HG02610 (cell line): ENCODE data around the gene RAPGEF2.

Experiments used
- ATAC-seq: cut with Tn5 transposase; IDR thresholded peaks from one replicate; pipeline ENCODE4 v1.9.1; 2021; ENCODE audit warnings: mild to moderate bottlenecking, moderate library complexity; ENCODE audit not compliant: unreplicated experiment

RAPGEF2 gene

GRCh38 chr4:159190651-159191050 is 87.8 kb downstream of the RAPGEF2 start:
- no peak for ATAC-seq

- ATAC-seq: no peak
Observed at GRCh38 chr4:159191989-159192388, 89.1 kb downstream of the RAPGEF2 start.

- ATAC-seq: no peak
Observed at GRCh38 chr4:159193046-159193620, 90.3 kb downstream of the RAPGEF2 start.

DNA sequence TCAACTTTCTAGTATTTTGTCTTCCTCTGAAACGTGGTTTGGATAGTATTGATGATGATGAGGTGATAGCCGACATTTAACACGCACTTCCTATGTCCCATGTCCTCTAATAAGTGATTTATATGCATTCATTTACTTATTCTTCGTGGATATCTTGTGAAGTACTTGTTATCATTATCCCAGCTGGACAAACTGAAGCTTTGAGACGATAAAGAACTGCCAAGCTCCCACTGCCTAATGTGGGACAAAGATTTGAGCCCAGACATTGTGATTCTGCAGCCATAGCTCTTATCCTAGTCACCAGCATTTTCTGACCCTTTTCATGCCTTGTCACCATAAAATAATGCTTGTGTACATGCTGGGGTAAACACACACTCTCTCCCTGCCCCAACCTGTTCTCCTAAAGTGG is 92.5 kb downstream of the RAPGEF2 start:
- no peak for ATAC-seq

DNA sequence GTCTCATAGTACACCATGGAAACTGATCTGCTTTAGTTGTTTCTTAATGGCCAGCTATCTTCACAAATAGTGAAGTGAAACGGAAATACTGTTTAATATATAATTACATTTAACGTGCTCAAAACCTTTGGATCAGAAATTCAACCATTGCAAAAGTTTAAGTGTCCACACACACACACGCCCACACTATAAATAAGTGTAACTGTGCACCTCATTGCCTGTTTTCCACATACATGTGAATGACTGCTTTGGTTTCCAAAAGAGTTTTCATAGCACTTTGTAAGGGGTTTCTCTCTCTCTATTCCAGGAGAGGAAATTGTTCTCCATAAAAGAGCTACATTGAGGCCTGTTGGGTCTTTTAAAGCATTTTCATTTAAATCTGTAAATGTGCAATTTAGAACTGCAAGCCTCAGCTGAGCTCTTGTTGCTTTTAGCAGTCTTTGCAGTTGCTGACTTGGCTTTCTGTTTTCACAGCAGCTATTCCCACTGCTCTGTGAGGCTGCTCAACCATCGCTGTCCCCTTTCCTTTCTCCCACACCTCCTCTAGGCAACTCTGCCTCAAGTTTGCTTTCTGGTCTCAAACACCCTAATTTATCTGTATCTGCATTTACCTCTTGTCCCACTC is 94.5 kb downstream of the RAPGEF2 start:
- no peak for ATAC-seq

DNA sequence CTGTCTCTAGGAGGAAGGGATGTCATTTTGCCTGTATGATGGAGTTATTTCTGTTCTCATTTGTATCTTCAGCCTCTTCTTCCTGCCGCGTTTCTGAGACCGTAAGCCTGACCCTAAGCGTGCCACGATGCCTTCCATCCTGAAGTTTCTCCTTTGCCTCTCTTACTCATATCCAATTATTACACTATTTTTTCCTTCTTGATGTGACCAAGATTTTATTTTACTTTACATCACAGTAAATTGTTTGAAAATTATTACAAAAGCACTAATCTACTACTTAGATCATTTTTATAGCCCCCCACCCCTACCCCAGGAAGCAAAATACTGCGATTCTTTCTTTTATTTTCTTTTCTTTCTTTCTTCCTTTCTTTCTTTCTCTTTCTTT is 95.0 kb downstream of the RAPGEF2 start:
- ATAC-seq: no peak

DNA sequence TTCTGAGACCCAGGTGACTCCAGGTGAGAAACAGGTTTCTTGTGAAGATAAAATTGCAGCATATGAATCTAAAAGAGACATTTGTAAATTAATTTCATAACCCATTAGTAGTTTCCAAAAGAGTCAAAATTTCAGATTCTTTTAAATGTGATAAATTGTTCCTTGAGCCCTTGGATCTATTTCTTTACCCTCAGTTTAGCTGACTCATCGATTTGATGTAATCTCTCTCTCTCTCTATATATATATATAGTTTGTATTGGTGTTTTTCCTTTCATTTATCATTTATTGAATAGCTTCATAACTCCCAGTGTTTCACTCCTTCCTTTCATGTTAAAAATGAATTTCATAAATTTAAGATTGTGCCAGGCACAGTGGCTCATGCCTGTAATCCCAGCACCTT is 96.9 kb downstream of the RAPGEF2 start:
- no peak for ATAC-seq

DNA sequence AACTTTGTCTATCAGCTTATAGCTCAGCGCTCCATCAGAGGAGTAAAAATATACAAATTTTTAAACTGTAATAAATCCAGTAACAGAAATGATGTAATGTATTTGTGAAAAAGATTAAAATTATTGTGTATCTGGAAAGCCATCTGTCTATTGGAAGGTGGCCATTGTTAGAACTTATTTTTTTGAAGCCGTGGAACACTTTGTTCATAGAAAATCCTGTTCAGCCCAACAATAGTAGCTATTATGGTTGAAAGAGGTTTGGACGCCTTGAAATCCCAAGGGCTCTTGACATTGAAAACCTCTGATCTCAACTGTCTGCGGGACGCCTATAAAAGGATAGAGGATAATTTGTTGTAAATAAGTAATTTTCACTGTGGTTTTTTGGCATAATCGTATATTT is 98.3 kb downstream of the RAPGEF2 start:
- ATAC-seq: no peak

- no peak for ATAC-seq
Observed at GRCh38 chr4:159204566-159204965, 101.7 kb downstream of the RAPGEF2 start.

GRCh38 chr4:159205466-159205865 is 102.6 kb downstream of the RAPGEF2 start:
- no peak for ATAC-seq

- ATAC-seq: peak; percentile 96
Observed at GRCh38 chr4:159206427-159206871, 103.6 kb downstream of the RAPGEF2 start.

GRCh38 chr4:159209249-159209648 is 106.4 kb downstream of the RAPGEF2 start:
- no peak for ATAC-seq

DNA sequence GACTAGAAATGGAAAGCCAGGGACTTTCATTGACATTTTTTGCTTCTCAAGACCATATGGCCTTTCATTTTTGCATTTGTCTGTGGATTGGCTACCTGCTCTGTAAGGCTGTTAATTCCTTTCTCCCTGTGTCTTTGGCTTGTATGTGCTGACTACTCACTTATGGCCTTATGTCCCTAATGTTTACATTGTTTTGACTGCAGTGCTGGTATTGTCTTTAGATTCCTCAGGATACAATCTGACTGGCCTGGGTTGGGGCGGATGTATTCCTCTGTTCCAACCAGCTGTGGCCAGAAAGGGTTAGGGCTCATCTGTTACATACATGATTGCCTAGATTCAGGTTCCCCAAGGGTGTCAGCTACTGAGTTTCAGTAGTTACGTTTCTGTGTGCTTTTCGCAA is 108.1 kb downstream of the RAPGEF2 start:
- no peak for ATAC-seq

DNA sequence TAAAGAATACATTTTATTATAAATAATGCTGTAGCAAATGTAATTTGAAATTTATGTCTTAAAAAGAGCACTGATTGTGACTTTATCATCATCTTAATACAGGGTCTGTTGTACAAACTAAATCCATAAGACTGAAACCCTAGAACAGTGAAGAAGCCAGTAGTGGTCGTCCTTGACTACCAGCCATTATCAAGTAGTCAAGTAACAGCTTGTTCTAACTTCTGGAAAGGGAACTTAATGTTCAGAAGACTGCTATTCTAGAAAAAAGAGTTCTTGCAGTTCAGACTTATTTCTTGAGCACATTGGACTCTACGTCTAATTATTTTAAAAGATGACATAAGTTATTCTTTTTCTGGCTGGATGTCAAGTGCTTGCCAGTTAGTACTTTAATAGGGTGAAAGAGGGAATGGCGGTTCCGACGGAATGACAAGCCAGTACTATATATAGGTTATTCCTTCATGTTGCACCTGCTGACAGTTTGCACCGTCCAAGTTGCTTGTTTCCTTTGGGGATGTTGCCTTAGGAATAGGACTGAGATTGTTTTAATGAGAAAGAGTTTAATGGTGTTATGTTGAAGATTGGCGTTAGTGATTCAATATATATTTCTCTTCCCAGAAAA is 109.9 kb downstream of the RAPGEF2 start:
- no peak for ATAC-seq

DNA sequence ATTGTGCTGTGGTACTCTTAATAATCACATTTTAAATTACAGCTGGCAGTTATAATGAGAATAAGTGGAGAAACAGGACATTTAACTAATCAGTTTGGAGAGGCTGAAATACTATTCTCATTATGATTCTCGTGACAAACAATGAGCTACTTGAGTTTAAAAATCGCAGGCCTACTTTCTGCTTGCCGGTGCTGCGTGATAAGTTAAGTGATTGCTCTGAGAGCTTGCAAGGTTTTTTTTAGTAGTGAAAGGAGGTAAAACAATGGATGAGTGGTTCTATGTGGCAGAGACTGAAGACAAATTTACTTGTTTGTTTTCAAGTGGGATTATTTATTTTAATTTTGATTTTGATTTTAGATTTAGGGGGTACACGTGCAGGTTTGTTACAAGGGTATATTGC is 114.0 kb downstream of the RAPGEF2 start:
- no peak for ATAC-seq

- no peak for ATAC-seq
Observed at GRCh38 chr4:159219862-159220261, 117.0 kb downstream of the RAPGEF2 start.

DNA sequence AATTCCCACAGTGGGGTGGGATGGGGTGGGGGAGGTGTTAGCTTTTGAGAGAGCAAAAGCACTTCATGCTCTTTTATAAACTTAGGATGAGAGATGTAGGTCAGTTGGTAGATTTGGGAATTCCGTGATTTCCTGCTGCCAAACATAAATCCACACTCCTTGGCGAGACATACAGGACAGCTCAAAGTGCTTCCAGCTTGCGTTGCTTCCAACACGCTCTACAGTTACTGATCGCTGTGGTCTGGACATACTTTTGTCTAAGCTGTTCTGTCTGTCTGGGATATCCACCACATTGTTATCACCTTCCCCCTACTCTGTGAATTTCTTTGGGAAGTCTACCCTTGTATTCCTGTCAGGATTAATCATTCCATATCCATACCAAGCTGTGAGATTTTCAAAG is 117.5 kb downstream of the RAPGEF2 start:
- ATAC-seq: no peak

DNA sequence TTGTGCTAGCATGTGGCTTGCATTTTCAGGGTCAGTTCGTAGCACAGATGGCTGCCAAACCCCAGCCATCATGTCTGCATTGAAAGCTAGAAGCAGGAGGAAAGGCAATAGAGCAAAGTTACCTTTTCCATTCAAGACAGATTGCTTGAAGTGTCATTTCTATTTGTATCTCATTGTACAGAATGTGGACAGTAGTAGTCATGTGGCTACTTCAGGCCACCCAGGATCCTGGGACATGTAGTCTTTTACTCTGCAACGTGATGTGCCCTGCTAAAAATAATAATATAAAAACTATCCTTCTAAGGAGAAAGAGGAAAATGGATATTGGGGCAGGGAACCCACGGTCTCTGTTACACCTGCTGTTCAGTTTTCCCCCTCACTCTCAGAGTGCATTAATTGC is 118.4 kb downstream of the RAPGEF2 start:
- no peak for ATAC-seq

- ATAC-seq: no peak
Observed at GRCh38 chr4:159222043-159222552, 119.2 kb downstream of the RAPGEF2 start.

DNA sequence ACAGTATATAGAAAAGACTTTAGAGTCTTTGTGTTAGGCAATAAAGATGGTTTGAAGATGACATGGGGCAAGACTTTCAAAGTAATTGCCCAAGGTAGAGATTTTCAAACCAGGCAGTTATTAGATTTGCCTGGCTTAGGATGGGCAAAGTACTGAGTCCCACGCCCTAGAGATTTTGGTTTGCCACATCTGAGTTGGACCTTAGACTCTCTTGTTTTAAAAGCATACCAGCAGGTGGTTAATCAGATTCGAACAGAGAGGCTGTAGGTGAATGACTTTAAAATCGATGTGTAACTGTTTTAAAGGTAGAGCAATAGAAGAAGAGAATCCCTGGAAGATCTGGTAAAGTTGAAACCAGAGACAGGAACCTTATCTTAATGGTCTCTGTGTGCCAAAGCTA is 121.5 kb downstream of the RAPGEF2 start:
- no peak for ATAC-seq

GRCh38 chr4:159227378-159227777 is 124.5 kb downstream of the RAPGEF2 start:
- ATAC-seq: no peak

- ATAC-seq: no peak
Observed at GRCh38 chr4:159227984-159228383, 125.1 kb downstream of the RAPGEF2 start.
